GM18519 (cell line): Measurements from ENCODE around the gene ASB1.

ENCODE experiments used
- ATAC-seq: cut with Tn5 transposase; IDR thresholded peaks from one replicate; pipeline ENCODE4 v1.9.1; 2021; ENCODE audit warnings: mild to moderate bottlenecking, moderate library complexity; ENCODE audit not compliant: unreplicated experiment, low FRiP score

Gene ASB1

DNA sequence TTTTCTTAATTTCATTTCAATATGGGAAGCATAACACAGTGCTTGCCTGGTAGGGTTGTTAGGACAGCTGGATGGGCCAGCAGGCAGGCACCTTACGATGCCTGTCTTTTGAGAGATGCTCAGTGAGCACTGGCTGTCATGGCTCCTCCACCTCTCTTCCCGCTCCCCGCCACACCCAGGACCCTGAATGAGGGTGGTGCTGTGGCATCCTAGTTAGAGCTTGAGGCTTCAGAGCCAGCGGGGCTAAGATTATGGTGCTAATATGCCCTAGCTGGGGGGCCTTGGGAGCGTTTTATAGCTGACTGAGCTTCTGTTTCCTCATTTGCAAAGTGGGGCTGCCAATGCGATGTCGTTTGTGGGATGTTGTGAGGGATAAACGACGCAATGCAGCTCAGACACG, 37.7 kb downstream of the ASB1 start:
- ATAC-seq: no peak

DNA sequence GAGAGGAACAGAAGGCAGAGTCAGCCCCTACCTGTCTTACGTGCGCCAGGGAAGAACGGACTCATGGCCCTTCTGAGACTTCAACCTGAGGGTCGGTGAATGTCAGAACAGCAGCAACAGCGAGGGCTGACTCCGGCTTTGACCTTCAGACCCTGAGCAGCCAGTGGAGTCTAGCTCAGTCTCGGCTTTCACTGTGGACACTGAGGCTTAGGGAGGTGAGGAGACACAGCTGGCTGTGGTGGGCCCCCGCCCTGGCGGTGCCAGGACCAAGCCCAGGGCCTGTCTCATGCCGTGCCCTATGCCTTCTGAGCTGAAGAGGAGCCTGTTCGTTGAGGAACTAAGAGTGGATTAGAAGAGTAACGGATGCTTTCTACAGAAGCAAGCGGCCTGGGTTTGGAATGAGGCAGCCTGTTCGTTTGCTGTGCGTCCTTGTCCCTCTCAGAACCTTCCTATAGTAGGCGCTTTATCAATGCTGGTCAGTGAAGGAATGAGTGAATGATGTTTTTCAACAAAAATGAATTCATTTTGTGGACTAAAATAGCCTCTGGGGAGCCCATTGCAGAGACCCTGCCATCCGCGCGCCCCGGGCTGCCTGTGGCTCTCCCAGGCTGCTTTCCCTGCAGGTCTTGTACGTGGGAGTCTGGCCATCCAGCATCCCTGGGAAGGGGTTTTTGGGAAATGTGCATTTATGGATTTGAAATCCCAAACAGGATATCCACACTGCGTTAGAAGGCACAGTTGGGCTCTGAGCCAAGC, 38.9 kb downstream of the ASB1 start:
- ATAC-seq: no peak

DNA sequence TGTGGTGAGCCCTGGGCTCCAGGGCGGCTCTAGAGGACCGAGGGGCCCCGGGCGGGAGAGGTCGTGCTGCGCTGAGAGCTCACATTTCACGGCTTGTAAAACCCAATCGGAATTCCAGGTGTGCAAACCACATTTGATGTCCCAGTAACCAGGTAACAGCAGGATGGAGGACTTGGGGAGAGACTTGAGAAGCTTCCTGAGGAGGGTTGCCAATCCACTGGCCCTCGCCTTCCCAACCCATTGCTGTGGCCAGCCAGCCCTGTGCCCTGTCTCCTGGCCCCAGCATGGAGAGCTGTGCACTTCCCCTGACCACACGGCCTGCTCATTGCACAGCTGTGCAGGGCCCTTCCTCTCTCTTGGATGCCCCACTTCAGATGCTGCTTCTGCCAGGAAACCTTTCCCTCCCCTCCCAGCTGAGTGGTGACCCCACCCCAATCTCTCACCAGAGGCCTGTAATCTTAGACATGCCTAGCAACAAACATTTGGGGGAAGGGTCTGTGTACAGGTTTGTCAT, 39.6 kb downstream of the ASB1 start:
- ATAC-seq: no peak

DNA sequence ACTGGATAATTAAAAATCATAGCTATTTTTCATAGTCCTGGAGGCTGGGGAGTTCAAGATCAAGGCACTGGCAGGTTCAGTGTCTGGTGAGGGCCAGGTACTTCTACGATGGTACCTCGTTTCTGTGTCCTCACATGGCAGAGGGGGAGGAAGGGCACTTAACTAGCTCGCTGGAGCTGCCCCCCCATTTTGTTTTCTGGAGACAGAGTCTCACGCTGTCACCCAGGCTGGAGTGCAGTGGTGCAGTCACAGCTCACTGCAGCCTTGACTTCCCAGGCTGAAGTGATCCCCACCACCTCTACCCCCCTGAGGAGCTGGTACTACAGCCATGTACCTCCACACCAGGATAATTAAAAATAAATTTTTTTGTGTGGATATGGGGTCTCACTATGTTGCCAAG, 40.3 kb downstream of the ASB1 start:
- no peak for ATAC-seq

DNA sequence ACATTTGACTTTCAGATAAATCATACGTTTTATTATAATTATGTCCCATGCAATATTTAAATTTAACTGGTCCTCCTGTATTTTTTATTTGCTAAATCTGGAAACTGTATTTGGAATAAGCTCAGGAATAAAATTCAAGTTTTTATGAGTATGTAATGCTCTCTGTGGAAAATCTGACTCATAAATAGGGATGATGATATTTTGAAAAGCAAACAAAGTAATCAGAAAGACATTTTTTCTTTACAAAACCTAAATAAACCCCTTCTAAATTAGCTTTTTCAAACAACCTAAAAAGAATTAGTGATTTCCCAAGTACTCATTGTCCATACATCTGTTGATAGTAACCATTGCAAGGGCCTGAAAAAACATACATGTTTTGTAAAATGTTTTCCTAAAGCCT, 41.1 kb downstream of the ASB1 start:
- ATAC-seq: no peak

DNA sequence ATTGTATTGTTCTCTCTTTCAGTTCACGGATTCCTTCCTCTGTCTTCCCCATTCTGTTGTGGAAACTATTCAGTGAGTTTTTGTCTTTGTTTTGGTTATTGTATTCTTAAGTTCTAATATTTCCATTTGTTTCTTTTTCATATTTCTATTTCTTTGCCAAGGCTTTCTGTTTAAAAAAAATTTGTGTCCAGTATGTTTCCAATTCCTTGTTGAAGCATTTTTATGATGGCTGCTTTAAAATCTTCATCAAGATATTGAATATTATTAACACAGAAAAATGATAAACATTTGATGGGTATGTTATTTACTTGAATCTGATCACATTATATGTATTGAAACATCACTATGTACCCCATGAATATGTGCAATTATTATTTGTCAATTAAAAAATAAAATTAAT, 42.4 kb downstream of the ASB1 start:
- no peak for ATAC-seq

DNA sequence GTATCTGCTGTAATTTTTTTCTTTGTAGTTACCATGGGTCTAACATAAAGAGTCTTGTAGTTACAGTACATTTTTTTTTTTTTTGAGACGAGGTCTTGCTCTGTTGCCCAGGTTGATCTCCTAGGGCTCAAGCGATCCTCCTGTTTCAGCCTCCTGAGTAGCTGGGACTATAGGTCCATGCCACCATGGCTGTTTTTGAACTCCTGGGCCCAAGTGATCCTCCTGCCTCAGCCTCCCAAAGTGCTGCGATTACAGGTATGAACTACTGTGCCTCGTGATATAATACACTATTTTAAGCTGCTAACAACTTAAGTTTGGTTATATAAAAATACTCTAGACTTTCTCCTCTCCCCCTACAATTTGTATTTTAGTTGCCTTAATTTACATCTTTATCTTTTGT, 46.3 kb downstream of the ASB1 start:
- ATAC-seq: no peak

DNA sequence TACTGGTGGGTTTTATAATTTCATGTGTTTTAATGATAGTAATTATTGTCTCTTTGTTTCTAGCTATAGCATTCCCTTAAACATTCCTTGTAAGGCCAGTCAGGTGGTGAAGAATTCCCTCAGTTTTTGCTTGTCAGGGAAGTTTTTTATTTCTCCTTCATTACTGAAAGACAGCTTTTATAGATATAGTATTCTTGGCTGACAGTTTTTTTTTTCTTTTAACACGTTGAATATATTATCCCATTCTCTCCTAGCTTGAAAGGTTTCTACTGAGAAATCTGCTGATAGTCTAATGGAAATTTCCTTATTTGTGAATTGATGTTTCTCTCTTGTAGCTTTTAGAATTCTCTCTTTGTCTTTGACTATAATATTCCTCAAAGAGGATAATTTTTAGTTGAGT, 46.8 kb downstream of the ASB1 start:
- no peak for ATAC-seq

DNA sequence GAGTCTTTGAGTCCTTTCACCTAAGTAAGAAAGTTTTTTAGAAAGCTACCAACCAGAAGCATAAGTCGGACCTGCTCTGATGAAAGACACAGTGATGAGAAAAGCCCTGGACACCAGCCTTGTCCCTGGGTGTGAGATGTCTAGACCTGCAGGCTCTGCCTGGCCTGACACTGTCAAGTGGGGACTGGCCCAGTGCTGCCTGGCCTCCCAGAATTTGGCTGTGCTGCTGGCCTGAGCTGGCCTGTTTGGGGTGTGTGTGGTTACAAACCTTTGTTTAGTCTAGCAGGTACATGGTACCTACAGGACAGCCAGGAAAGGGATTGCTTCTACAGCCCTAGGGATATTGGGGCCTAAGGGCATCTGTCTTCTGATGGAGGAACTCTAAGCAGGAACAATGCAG, 48.3 kb downstream of the ASB1 start:
- ATAC-seq: no peak

DNA sequence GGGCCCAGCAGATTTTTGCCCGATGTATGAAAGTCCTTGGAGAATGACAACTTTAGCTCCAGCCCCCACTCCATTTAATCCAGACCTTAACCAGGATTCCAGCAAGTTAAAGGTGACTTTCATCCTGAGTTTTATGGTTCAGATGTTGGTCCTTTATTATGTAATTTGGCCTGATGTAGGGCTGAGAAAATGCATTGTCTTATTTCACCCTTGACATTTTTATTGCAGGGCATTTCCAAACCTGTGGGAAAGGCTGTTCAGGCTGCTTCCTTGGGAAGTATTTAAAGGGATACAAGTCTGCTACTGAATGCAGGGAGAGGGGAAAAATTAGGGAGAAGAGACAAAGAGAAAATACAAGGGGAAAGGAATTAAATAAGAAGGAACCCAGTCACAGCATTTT, 48.8 kb downstream of the ASB1 start:
- ATAC-seq: no peak

DNA sequence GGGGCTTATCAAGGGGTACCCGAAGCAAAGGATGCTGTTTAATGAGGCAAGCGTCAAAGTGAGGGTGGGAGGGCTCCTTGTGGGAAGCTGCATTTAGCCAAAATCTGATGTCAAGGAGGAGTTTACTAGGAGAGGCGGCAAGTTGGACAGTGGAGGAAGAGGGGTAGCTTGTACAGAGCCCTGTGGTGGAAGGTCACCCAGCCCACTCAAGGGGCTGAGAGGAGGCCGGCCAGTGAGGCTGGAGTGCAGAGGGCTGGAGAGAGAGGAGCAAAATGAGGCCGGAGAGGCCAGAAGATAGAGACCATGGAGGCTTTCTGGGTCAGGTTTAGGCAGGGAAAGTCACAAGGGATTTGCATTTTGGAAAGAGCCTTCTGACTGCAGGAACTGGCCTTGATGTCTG, 49.5 kb downstream of the ASB1 start:
- ATAC-seq: no peak

DNA sequence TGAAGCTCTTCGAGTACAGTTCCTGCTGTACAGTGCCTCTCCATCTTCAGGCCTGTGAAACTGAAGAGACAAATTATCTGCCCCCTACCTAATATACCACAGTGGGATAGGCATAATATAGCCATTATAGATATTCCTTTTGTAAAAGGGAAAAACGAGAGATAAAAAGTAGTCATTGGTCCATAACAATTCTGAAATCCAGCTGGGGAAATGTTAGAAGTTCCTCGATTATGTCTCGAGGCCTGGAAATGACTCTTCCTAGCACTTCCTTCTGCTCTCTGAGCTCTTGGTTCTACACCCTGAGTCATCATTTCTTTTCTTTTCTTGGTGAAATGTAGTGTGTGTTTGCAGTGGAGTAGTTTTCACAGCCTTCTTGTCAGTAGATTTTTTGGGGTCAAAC, 51.5 kb downstream of the ASB1 start:
- no peak for ATAC-seq

DNA sequence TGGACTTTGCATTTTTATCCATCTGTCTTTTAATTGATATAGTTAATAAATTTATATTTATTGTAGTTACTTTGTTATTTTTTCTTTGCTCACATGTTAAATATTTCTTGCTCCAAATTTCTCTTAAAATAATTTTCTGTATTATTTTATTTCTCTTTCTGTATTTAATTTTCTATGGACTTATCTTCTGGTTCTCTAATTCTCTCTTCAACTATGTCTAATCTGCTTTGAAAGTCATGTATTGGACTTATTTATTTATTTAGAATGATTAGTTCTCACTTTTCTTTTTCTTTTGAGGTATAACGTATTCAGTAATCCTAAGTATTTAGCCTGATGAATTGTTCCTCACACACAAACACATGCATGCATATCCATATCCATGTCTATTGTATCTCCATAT, 53.1 kb downstream of the ASB1 start:
- no peak for ATAC-seq

DNA sequence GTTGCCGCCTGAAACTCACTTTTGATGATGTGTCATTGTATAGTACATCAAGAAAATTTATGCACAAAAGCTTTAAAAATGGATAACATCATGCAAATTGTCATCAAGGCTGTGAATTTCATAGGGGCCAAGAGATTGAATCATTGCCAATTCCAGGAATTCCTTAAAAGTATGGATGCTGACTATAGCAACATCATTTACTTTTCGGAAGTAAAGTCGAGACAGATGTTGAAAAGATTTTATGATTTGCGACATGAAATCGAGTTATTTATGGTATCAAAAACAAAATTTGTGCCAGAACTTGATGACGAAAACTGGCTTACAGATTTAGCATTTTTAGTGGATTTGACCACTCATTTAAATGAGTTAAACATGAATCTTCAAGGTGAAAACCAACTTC, 56.3 kb downstream of the ASB1 start:
- ATAC-seq: no peak

DNA sequence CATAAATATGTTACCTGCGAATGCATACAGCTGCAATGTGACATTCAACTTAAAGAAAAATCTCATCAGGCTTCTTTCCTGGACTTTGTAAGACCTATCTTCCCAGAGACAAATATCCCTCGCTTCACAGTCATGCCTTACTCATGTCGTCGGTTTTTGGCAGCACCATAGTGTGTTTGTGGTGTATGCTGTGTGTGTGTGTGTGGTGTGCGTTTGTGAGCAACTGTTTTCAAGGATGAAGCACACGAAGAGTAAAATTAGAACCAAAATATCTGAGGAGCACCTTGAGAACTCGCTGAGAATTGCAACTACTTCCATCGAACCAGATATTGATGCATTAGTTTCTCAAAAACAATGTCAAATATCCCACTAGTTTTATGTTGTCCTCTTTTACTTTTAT, 56.9 kb downstream of the ASB1 start:
- no peak for ATAC-seq

DNA sequence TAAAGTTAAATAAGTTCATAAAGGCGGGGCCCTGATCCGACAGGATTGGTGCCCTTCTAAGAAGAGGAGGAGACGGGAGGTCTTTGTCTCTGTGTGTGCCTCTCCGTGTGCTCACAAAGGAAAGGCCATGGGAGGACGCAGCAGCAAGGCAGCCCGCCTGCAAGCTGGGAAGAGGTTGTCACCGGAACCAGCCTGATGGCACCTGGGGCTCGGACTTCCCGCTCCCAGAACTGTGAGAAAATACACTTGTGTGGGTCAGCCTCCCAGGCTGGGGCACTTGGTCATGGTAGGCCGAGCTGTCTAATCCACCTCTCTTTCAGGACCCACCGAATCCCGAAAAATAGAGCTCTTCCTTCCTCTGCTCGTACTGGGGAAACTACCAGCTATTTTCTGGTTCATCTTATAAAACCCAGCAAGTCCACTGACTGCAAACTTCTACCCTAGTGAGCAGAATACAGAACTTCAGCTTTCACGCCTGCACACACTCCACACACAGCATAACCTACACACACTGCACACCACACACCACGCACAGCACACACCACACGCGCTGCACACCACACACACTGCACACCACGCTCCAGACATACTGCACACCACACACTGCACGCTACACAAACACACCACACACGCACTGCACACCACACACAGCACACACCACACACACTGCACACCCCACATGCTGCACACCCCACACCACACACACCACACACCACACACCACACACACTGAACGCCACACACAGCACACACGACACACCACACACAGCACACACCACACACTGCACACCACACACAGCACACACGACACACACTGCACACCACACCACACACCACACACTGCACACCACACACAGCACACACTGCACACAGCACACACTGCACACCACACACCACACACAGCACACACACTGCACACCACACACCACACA, 58.1 kb downstream of the ASB1 start:
- ATAC-seq: no peak

DNA sequence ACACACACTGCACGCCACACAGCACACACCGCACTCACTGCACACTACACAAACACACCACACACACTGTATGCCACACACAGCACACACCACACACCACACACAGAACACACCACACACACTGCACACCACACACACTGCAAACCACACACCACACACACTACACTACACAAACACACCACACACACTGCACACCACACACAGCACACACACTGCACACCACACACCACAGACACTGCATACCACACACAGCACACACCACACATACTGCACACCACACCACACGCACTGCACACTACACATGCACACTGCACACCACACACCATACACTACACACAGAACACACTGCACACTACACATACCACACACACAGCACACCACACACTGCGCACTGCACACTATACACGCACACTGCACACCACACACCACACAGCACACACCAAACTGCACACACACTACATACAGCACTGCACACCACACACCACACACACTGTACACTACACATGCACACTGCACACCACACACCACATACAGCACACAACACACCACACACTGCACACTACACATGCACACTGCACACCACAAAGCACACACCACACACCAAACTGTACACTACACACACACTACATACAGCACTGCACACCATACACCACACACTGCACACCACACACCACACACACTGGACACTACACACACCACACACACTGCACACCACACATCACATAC, 59.6 kb downstream of the ASB1 start:
- no peak for ATAC-seq

DNA sequence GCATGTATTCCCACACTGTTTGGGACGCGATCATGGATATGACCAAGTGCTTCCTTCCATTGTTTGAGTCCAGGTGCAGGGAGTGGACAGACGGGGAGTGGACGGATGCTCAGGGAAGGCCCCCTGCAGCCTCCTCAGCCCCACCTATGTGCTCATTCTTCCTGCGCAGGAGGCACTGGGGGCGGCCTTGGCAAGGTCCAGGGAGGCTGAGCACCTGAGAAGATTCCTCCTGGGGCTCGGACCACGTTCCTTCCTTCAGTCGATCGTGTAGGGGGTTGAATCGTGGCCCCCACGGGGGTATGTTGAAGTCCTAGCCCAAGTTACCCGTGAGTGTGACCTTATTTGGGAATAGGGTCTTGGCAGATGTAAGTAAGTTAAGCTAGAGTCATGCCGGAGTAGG, 60.4 kb downstream of the ASB1 start:
- no peak for ATAC-seq

DNA sequence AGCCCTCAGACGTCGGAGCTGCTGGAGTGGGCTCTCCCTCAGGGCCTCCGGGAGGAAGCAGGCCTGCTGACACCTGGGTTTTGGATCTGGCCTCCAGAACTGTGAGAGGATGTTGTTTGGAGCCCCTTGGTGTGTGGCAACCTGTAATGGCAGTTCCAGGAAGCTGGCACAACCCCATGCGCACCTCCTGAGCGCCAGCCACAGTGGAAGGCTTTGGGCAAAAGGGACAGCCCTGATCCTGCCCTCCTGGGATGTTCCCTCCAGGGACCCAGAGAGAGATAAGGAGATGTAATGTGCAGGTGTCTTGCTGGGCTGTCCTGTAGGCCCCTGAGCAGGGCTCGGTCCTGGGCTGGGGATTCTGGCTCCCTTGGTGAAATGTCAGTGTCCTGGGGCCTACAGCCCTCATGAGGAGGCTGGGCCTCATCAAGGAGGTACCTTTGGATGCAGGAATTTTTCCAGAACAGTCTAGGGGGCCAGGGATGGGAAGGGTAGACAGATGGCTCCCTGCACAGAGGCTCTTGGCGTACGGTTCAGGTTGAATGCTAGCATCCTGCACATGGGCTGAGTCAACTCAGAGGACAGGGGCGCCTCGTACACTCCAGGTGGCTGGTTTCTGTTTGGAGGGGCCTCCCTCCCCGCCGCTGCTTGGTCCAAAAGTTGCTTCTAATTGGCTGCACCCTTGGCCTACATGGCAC, 61.1 kb downstream of the ASB1 start:
- ATAC-seq: no peak

DNA sequence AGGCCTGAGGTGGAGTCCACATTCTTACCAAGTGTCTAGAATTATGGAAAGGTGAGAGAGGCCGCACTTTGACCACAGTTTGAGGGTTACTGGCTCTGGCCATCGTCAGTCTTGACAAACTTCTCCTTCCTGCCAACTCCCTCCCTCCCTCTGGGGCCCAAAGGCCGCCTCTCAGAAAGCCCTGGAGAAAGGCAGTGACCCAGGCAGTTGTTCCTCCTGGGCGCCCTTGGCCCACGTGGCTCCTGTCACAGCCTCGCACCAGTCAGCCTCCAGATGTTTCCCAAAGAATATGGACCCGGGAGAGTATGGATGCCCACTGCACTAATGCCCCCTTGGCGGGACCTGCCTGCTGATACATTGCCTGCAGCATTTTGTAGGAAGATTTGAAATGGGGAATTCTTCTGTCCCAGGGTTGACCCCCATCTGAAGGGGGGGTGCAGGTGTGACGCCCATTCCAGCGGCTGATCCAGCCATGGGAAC, 61.7 kb downstream of the ASB1 start:
- no peak for ATAC-seq
